ENCODE measurements around the gene KLRB1. TPM values are rescaled to one million over a fixed set of nuclear protein-coding genes. Genes with fewer than 3 reads are reported as not detected.
A peak's percentile ranks its signal among the peaks of the same experiment; 100 is the strongest.
"Not testable (repeated sequence)": the region's sequence is repeated elsewhere in the genome, so short reads cannot be mapped to it uniquely, and the experiment has no call there.

KLRB1 gene
- total RNA-seq, 1 experiment from 2014 or later: not detected

- in situ Hi-C loops (cut with HindIII; ENCODE audit: low sequenced_read_pairs): no loop called here
- DNase-seq (ENCODE audit: low spot score): no peak
Measured at GRCh38 chr12:9626821-9627220, 19.1 kb upstream of the KLRB1 start.

GRCh38 chr12:9626291-9626690 lies 18.6 kb upstream of the KLRB1 start:
- no peak for DNase-seq (ENCODE audit: low spot score)
- in situ Hi-C loops (cut with HindIII; ENCODE audit: low sequenced_read_pairs): no loop called here

GRCh38 chr12:9625019-9625418 lies 17.3 kb upstream of the KLRB1 start:
- in situ Hi-C loops (cut with HindIII; ENCODE audit: low sequenced_read_pairs): no loop called here
- no peak for DNase-seq (ENCODE audit: low spot score)

- in situ Hi-C loops (cut with HindIII; ENCODE audit: low sequenced_read_pairs): no loop called here
- no peak for DNase-seq (ENCODE audit: low spot score)
Measured at GRCh38 chr12:9619411-9620179, 11.9 kb upstream of the KLRB1 start.

GRCh38 chr12:9618906-9619305 lies 11.2 kb upstream of the KLRB1 start:
- DNase-seq (ENCODE audit: low spot score); in situ Hi-C loops (cut with HindIII; ENCODE audit: low sequenced_read_pairs): not testable (repeated sequence)

GRCh38 chr12:9617124-9617523 lies 9.4 kb upstream of the KLRB1 start:
- in situ Hi-C loops (cut with HindIII; ENCODE audit: low sequenced_read_pairs): no loop called here
- DNase-seq (ENCODE audit: low spot score): no peak

GRCh38 chr12:9615420-9616136 lies 7.9 kb upstream of the KLRB1 start:
- no peak for DNase-seq (ENCODE audit: low spot score)
- in situ Hi-C loops (cut with HindIII; ENCODE audit: low sequenced_read_pairs): no loop called here

- DNase-seq (ENCODE audit: low spot score); in situ Hi-C loops (cut with HindIII; ENCODE audit: low sequenced_read_pairs): not testable (repeated sequence)
Measured at GRCh38 chr12:9610606-9611005, 2.9 kb upstream of the KLRB1 start.

GRCh38 chr12:9606736-9607372 lies 862 bp downstream of the KLRB1 start:
- in situ Hi-C loops (cut with HindIII; ENCODE audit: low sequenced_read_pairs): no loop called here
- DNase-seq (ENCODE audit: low spot score): no peak

- no peak for DNase-seq (ENCODE audit: low spot score)
Measured at GRCh38 chr12:9606247-9606646, 1.5 kb downstream of the KLRB1 start.

GRCh38 chr12:9605483-9605882 lies 2.2 kb downstream of the KLRB1 start:
- in situ Hi-C loops (cut with HindIII; ENCODE audit: low sequenced_read_pairs): no loop called here

More at GRCh38 chr12:9606247-9606646, 1.5 kb downstream of the KLRB1 start:
- in situ Hi-C loops (cut with HindIII; ENCODE audit: low sequenced_read_pairs): no loop called here

GRCh38 chr12:9604287-9604686 lies 3.4 kb downstream of the KLRB1 start:
- in situ Hi-C loops (cut with HindIII; ENCODE audit: low sequenced_read_pairs): no loop called here
- no peak for DNase-seq (ENCODE audit: low spot score)

More at GRCh38 chr12:9605483-9605882, 2.2 kb downstream of the KLRB1 start:
- DNase-seq (ENCODE audit: low spot score): no peak

GRCh38 chr12:9600426-9600825 lies 7.3 kb downstream of the KLRB1 start:
- DNase-seq (ENCODE audit: low spot score); in situ Hi-C loops (cut with HindIII; ENCODE audit: low sequenced_read_pairs): not testable (repeated sequence)

GRCh38 chr12:9598363-9598762 lies 9.4 kb downstream of the KLRB1 start:
- no peak for DNase-seq (ENCODE audit: low spot score)
- in situ Hi-C loops (cut with HindIII; ENCODE audit: low sequenced_read_pairs): no loop called here

GRCh38 chr12:9597365-9597764 lies 10.4 kb downstream of the KLRB1 start:
- no peak for DNase-seq (ENCODE audit: low spot score)
- in situ Hi-C loops (cut with HindIII; ENCODE audit: low sequenced_read_pairs): no loop called here

- in situ Hi-C loops (cut with HindIII; ENCODE audit: low sequenced_read_pairs): no loop called here
- no peak for DNase-seq (ENCODE audit: low spot score)
Measured at GRCh38 chr12:9590441-9590840, 17.3 kb downstream of the KLRB1 start.

- peak; percentile 0 for DNase-seq (ENCODE audit: low spot score)
- in situ Hi-C loops (cut with HindIII; ENCODE audit: low sequenced_read_pairs): no loop called here
Measured at GRCh38 chr12:9588749-9589148, 19.0 kb downstream of the KLRB1 start.

- peak; percentile 0 for DNase-seq (ENCODE audit: low spot score)
- in situ Hi-C loops (cut with HindIII; ENCODE audit: low sequenced_read_pairs): no loop called here
Measured at GRCh38 chr12:9587987-9588600, 19.6 kb downstream of the KLRB1 start.

- in situ Hi-C loops (cut with HindIII; ENCODE audit: low sequenced_read_pairs); DNase-seq (ENCODE audit: low spot score): not testable (repeated sequence)
Measured at GRCh38 chr12:9577729-9578128, 30.0 kb downstream of the KLRB1 start.

GRCh38 chr12:9567151-9567550 lies 40.6 kb downstream of the KLRB1 start:
- in situ Hi-C loops (cut with HindIII; ENCODE audit: low sequenced_read_pairs); DNase-seq (ENCODE audit: low spot score): not testable (repeated sequence)
